LNCaP clone FGC (cell line): Measurements from ENCODE around the gene PCDH1.

ENCODE experiments used
- DNase-seq: peaks from one replicate; pipeline ENCODE4 v3.0.0-alpha.2; 2011; ENCODE audit warnings: low read depth
- H3K4me3 ChIP-seq: 2 replicates; pipeline ENCODE4 v1.5.1; 2011; ENCODE audit warnings: mild to moderate bottlenecking, low read depth, low read length, control low read depth
- TF ChIP-seq, protein P1 (sequence below): IDR thresholded peaks from 2 replicates; pipeline ENCODE4 v1.5.1; 2012; ENCODE audit warnings: mild to moderate bottlenecking; ENCODE audit not compliant: control insufficient read depth, insufficient read depth; ENCODE audit errors: extremely low read depth

Gene PCDH1

DNA sequence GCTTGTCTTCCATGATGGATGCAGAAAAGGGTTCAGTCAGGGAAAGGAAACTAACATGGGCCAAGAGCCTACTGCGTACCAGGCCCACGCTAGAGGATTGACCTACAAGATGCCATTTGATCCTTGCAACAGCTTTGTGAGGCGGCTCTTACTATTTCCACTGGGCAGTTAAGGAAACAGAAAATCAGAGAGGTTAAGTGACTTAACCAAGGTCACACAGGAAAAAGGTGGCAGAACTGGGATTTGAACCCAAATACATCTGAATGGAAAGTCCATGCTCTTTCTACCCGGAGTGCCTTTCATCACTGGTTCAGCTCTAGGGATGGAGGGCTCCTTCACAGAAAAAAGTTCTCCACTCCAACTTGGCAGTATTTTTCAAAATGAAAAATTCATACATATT is 50.0 kb downstream of the PCDH1 start:
- TF ChIP-seq, protein P1, sequence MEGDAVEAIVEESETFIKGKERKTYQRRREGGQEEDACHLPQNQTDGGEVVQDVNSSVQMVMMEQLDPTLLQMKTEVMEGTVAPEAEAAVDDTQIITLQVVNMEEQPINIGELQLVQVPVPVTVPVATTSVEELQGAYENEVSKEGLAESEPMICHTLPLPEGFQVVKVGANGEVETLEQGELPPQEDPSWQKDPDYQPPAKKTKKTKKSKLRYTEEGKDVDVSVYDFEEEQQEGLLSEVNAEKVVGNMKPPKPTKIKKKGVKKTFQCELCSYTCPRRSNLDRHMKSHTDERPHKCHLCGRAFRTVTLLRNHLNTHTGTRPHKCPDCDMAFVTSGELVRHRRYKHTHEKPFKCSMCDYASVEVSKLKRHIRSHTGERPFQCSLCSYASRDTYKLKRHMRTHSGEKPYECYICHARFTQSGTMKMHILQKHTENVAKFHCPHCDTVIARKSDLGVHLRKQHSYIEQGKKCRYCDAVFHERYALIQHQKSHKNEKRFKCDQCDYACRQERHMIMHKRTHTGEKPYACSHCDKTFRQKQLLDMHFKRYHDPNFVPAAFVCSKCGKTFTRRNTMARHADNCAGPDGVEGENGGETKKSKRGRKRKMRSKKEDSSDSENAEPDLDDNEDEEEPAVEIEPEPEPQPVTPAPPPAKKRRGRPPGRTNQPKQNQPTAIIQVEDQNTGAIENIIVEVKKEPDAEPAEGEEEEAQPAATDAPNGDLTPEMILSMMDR = no peak
- no peak overlapping the region for H3K4me3 ChIP-seq
- DNase-seq = no peak

DNA sequence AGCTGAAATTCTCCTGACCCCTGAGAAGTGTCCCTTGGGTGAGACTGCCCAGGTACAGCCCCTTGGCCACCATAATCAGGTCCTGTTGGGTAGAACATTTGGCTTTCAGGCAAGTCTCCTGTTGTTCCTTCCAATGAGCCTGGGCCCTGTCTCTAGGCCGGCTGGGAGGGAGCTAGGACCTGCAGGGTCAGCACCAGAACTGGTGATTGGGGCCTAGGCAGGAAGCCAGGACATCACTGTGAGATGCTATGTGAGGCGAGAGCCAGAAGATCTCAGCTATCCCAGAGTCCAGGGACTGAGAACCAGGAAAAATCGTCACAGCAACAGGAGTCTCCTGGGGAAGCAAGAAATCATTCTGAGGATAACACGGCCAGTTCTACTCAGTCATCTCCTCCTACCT is 51.5 kb downstream of the PCDH1 start:
- no peak for DNase-seq
- no peak overlapping the region for H3K4me3 ChIP-seq
- TF ChIP-seq, protein P1 = no peak

DNA sequence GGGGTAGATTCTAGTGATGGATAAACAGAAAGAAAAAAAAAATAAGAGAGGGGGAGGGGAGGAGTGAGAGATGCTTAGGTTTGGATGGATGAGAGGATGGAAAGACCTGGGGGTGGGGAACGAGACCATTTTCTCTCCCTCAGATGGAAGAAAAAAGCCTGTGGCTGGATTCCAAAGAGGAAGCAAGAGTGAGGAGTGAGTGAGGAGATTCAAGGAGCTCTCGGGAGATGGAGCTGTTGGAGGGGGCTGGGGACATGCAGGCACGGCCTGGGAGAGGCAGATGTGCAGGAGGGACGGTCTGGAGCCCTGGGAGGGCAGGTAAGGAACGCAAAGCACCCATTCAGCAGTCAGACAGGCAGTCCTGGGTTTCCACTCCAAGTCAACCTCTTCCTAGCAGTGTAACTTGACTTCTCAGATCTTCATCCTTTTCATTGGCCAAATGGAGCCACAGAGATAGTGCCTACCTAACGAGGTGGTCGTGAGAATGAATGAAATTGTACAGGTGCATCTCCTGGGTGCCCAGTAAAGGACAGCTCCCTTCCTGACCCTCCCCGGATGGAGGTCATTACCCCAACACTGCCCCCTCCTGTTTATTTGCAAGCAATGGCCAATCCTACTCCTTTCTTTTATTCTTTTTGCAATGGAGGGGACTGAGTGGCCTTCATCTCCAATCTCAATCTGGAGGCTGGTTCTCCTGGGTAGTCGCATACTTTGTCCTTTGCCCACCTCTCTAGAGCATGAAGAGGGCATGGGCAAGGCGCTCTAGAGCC is 52.2 kb downstream of the PCDH1 start:
- DNase-seq = no peak
- no peak overlapping the region for H3K4me3 ChIP-seq
- TF ChIP-seq, protein P1 = peak; percentile 45

DNA sequence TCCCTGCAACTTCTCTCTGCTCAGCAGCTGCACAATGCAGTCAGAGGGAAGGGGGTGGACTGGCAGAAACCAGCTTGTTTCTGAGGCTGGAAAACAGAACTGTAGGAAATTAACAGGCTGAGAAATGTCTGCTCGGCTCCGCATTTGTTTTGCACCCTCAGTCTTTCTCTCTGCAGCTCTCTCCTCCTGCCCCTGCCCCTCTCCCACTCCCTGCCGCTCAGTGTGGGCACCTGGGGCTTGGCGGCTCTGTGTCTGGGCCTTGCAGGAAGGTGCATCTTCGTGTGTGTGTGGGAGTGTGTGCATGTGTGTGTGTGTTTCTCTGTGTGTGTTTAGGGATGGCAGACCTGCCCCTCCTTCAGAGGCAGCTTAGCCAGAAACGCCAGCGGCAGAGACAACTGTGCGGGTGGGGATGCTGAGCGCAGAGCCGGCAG is 53.0 kb downstream of the PCDH1 start:
- TF ChIP-seq, protein P1 = no peak
- DNase-seq = no peak
- H3K4me3 ChIP-seq = no peak overlapping the region

DNA sequence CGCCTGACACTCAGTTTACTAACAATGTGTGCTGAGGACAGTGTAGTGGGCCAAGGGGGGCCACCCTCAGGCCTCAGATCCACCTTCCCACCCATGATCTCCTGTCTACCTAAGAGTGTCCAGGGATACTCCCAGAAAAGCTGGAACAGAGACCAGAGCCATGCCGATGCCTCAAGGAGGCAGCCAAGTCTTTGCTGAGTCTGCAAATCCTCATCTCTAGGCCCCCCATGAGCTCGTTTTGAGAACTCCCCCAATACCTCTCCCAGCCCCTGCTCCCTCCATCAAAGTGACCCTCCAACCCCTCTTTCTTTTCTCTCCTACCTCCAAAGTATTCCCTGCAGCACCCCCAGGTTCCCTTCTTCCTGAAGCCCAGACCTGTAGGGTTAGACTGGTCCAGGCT is 53.5 kb downstream of the PCDH1 start:
- TF ChIP-seq, protein P1 = no peak
- no peak overlapping the region for H3K4me3 ChIP-seq
- no peak for DNase-seq

DNA sequence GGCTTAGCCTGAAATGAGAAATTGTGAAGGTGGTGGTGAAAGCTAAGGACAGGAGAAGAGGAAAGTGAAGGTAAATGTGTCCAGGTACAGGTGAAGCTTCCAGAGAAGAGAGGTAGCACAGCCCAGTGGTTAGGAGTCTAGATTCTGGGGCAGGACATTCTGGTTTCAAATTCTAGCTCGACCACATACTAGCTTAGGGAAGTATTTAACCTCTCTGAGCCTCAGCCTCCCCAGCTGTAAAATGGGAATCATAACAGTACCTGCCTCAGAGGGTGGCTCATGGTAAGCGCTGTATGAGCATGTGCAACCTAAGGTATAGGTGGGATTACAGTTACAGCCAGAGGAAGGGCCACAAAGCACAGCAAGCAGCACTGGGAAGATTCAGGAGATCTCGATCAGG is 55.2 kb downstream of the PCDH1 start:
- TF ChIP-seq, protein P1 = no peak
- no peak for DNase-seq

DNA sequence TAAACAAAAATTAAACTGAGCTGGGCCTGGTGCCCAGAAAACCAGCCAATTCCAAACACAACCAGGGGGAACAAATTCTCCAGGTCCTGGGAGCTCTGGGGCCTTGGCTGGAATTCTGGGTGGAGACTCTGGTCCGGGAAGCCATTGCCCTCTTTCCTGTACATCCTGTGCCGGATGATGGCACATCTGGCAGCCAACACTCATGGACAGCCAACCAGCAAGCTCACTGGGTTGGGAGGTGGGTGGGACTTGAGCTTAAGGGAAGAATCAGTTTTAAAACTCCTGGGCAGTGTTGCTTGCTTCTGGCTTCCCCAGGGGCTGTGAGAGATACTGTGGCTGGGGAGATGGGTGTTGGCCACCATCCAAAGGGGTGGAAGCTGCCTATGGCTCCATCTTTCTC is 56.1 kb downstream of the PCDH1 start:
- DNase-seq = peak; percentile 62
- no peak overlapping the region for H3K4me3 ChIP-seq
- TF ChIP-seq, protein P1 = no peak

More for the DNA sequence above, 55.2 kb downstream of the PCDH1 start:
- H3K4me3 ChIP-seq = no peak overlapping the region
